ENCODE measurements around the gene CXXC5. TPM values are rescaled to one million over a fixed set of nuclear protein-coding genes. Genes with fewer than 3 reads are reported as not detected.
A peak's percentile ranks its signal among the peaks of the same experiment; 100 is the strongest.
"Not testable (repeated sequence)": the region's sequence is repeated elsewhere in the genome, so short reads cannot be mapped to it uniquely, and the experiment has no call there.

CXXC5 gene
- total and polyA plus RNA-seq, 9 of the 15 experiments (the other 6 are each of a cell fraction or from before 2014, with no cell fraction given) = 1.9 to 123 (median 45.8) TPM

- WGBS (ENCODE audit: insufficient coverage, low coverage, missing lambda C conversion rate) = 89% methylated on average over 6 of the region's 7 CpGs
- no peak overlapping the region for H2AFZ ChIP-seq (ENCODE audit: low read depth, low read length)
- no peak overlapping the region for H3K4me3 ChIP-seq
- H3K36me3 ChIP-seq (ENCODE audit: control insufficient read depth, insufficient read depth, low read length) = peaks cover 49% of the 10 kb centered on the region; the same call in 1 of the 3 replicates
- no peak for DNase-seq (ENCODE audit: extremely low read depth in 1 of 4, low spot score in 3 of 4)
- H3K9me3 ChIP-seq (replicated peaks; ENCODE audit: control insufficient read depth, insufficient read depth, low read depth, low read length) = no peaks in the 10 kb centered on the region
- no peak for TF ChIP-seq KLF6 (CRISPR knock-in tag; IDR thresholded peaks at IDR 0.05; ENCODE audit: borderline replicate concordance)
- peak; percentile 54 for TF ChIP-seq CEBPB (tag; IDR thresholded peaks at IDR 0.05)
- no TSS peak for BruUV-seq (replicated peaks)
- no peak overlapping the region for H3K9ac ChIP-seq (ENCODE audit: insufficient read depth in 1 of 2, low read depth in 2 of 2, low read length in 2 of 2)
- intact Hi-C loops (cut with micrococcal nuclease) (no loop called here), in situ Hi-C loops (cut with MboI) (no loop called here)
- peaks cover 49% of the 10 kb centered on the region for H3K79me2 ChIP-seq (ENCODE audit: control insufficient read depth, insufficient read depth, low read length)
- CTCF ChIA-PET (ENCODE audit: low intra/inter-chr PET ratio) = no interaction called here
- POLR2A ChIA-PET = interaction anchor here (0.9 kb wide), 1 partner anchor 11 kb away, joined by 3 read pairs; no protein-coding TSS in a partner anchor
- no peaks in the 10 kb centered on the region for H3K9me1 ChIP-seq (ENCODE audit: control insufficient read depth, insufficient read depth, low read length)
- no peak overlapping the region for H3K27ac ChIP-seq (ENCODE audit: extremely low read depth, low read depth, low read length)
- no peaks in the 10 kb centered on the region for H3K4me1 ChIP-seq (replicated peaks in 1 of 2; ENCODE audit: control insufficient read depth in 2 of 2, insufficient read depth in 2 of 2, low read length in 2 of 2)
- H3K27me3 ChIP-seq (ENCODE audit: control insufficient read depth in 2 of 2, insufficient read depth in 2 of 2, low read length in 2 of 2) = no peaks in the 10 kb centered on the region
- FAIRE-seq = no peak
- no peak for ATAC-seq
- H3K4me2 ChIP-seq (ENCODE audit: insufficient read depth, low read length) = no peak overlapping the region
- H4K20me1 ChIP-seq (replicated peaks; ENCODE audit: control insufficient read depth, insufficient read depth, low read length) = no peaks in the 10 kb centered on the region
Measured at GRCh38 chr5:139600336-139600949, 47.7 kb upstream of the CXXC5 start.

GRCh38 chr5:139601429-139601828 is 46.7 kb upstream of the CXXC5 start:
- TF ChIP-seq ATF3 (IDR thresholded peaks at IDR 0.05) (no peak), ATF3 (CRISPR knock-in tag; conservative IDR thresholded peaks at IDR 0.05) (no peak), RNF2 (IDR thresholded peaks at IDR 0.05) (no peak), ZNF174 (CRISPR knock-in tag; IDR thresholded peaks at IDR 0.05) (no peak), ZNF561 (CRISPR knock-in tag; conservative IDR thresholded peaks at IDR 0.05) (no peak), ZNF644 (tag; IDR thresholded peaks at IDR 0.05; ENCODE audit: low read depth) (no peak)
- no peak for FAIRE-seq

GRCh38 chr5:139601948-139602347 is 46.2 kb upstream of the CXXC5 start:
- peaks cover 42% of the 10 kb centered on the region for H3K79me2 ChIP-seq (ENCODE audit: control insufficient read depth, insufficient read depth, low read length)
- H2AFZ ChIP-seq (ENCODE audit: low read depth, low read length); DNase-seq (ENCODE audit: extremely low read depth in 1 of 4, low spot score in 3 of 4); H4K20me1 ChIP-seq (replicated peaks; ENCODE audit: control insufficient read depth, insufficient read depth, low read length); H3K4me1 ChIP-seq (replicated peaks in 1 of 2; ENCODE audit: control insufficient read depth in 2 of 2, insufficient read depth in 2 of 2, low read length in 2 of 2); CTCF ChIA-PET (ENCODE audit: low intra/inter-chr PET ratio); in situ Hi-C loops (cut with MboI); ATAC-seq; H3K27ac ChIP-seq (ENCODE audit: extremely low read depth, low read depth, low read length); H3K4me3 ChIP-seq; H3K9me3 ChIP-seq (replicated peaks; ENCODE audit: control insufficient read depth, insufficient read depth, low read depth, low read length); H3K9me1 ChIP-seq (ENCODE audit: control insufficient read depth, insufficient read depth, low read length); intact Hi-C loops (cut with micrococcal nuclease); H3K4me2 ChIP-seq (ENCODE audit: insufficient read depth, low read length); H3K9ac ChIP-seq (ENCODE audit: insufficient read depth in 1 of 2, low read depth in 2 of 2, low read length in 2 of 2); H3K27me3 ChIP-seq (ENCODE audit: control insufficient read depth in 2 of 2, insufficient read depth in 2 of 2, low read length in 2 of 2); FAIRE-seq; BruUV-seq (replicated peaks): not testable (repeated sequence)
- POLR2A ChIA-PET = interaction anchor here (0.6 kb wide), 1 partner anchor 34 kb away, joined by 4 read pairs; no protein-coding TSS in a partner anchor
- H3K36me3 ChIP-seq (ENCODE audit: control insufficient read depth, insufficient read depth, low read length) = peaks cover 62% of the 10 kb centered on the region; the same call in 1 of the 3 replicates
- WGBS (ENCODE audit: insufficient coverage, low coverage, missing lambda C conversion rate) = 96% methylated on average over 9 of the region's 9 CpGs

More at GRCh38 chr5:139601429-139601828, 46.7 kb upstream of the CXXC5 start:
- Histone ChIP-seq H3K36me3 (ENCODE audit: control insufficient read depth, insufficient read depth, low read length) (peaks cover 57% of the 10 kb centered on the region; the same call in 1 of the 3 replicates), H3K79me2 (ENCODE audit: control insufficient read depth, insufficient read depth, low read length) (peaks cover 42% of the 10 kb centered on the region), H3K27ac (ENCODE audit: extremely low read depth, low read depth, low read length) (no peak overlapping the region), H3K9me1 (ENCODE audit: control insufficient read depth, insufficient read depth, low read length) (no peaks in the 10 kb centered on the region), H3K27me3 (ENCODE audit: control insufficient read depth in 2 of 2, insufficient read depth in 2 of 2, low read length in 2 of 2) (no peaks in the 10 kb centered on the region), H4K20me1 (replicated peaks; ENCODE audit: control insufficient read depth, insufficient read depth, low read length) (no peaks in the 10 kb centered on the region), H3K4me3 (no peak overlapping the region), H3K4me1 (replicated peaks in 1 of 2; ENCODE audit: control insufficient read depth in 2 of 2, insufficient read depth in 2 of 2, low read length in 2 of 2) (no peaks in the 10 kb centered on the region), H3K9me3 (replicated peaks; ENCODE audit: control insufficient read depth, insufficient read depth, low read depth, low read length) (no peaks in the 10 kb centered on the region), H3K9ac (ENCODE audit: insufficient read depth in 1 of 2, low read depth in 2 of 2, low read length in 2 of 2) (no peak overlapping the region), H3K4me2 (ENCODE audit: insufficient read depth, low read length) (no peak overlapping the region), H2AFZ (ENCODE audit: low read depth, low read length) (no peak overlapping the region)
- WGBS (ENCODE audit: insufficient coverage, low coverage, missing lambda C conversion rate) = 94% methylated on average over 12 of the region's 12 CpGs
- intact Hi-C loops (cut with micrococcal nuclease) = no loop called here
- no TSS peak for BruUV-seq (replicated peaks)
- no peak for DNase-seq (ENCODE audit: extremely low read depth in 1 of 4, low spot score in 3 of 4)
- CTCF ChIA-PET (ENCODE audit: low intra/inter-chr PET ratio) = no interaction called here
- in situ Hi-C loops (cut with MboI) = no loop called here
- ATAC-seq = no peak
- POLR2A ChIA-PET = no interaction called here

Data from K562 (cell line).